Neural progenitor cell (in vitro differentiated cells): ENCODE results near the gene SPRY4. TPM values are rescaled to one million over a fixed set of nuclear protein-coding genes. Genes with fewer than 3 reads are reported as not detected.
"Not testable (repeated sequence)": the region's sequence is repeated elsewhere in the genome, so short reads cannot be mapped to it uniquely, and the experiment has no call there.

ENCODE experiments used
- DNase-seq: peaks from one replicate; pipeline ENCODE4 v3.0.0-alpha.2; 2016; ENCODE audit warnings: low spot score
- H2AFZ ChIP-seq: fragments of 200-600 bp; sonication (generic); replicated peaks from 2 replicates; pipeline ENCODE4 v1.6.1; 2016; ENCODE audit warnings: antibody characterized with exemption
- H3F3A ChIP-seq: fragments of 200-600 bp; sonication (generic); 2 replicates; pipeline ENCODE4 v1.6.1; 2016; ENCODE audit warnings: antibody characterized with exemption, low read depth
- H3K27ac ChIP-seq: fragments of 200-600 bp; sonication (generic); 2 replicates; pipeline ENCODE4 v1.5.1; 2016; ENCODE audit warnings: mild to moderate bottlenecking
- H3K27me3 ChIP-seq: fragments of 200-600 bp; sonication (generic); 2 replicates; pipeline ENCODE4 v1.6.1; 2016; ENCODE audit warnings: mild to moderate bottlenecking, moderate library complexity
- H3K36me3 ChIP-seq: fragments of 200-600 bp; sonication (generic); 2 replicates; pipeline ENCODE4 v1.5.1; 2016
- H3K4me1 ChIP-seq: fragments of 200-600 bp; sonication (generic); 2 replicates; pipeline ENCODE4 v1.6.1; 2016; ENCODE audit warnings: mixed run types
- H3K4me2 ChIP-seq: fragments of 200-600 bp; sonication (generic); 2 replicates; pipeline ENCODE4 v1.6.1; 2016
- H3K4me3 ChIP-seq: fragments of 200-600 bp; sonication (generic); 2 replicates; pipeline ENCODE4 v1.5.1; 2016
- H3K79me2 ChIP-seq: fragments of 200-600 bp; sonication (generic); 2 replicates; pipeline ENCODE4 v1.6.1; 2016; ENCODE audit warnings: low read depth
- H3K9ac ChIP-seq: fragments of 200-600 bp; sonication (generic); 2 replicates; pipeline ENCODE4 v1.6.1; 2016
- H3K9me3 ChIP-seq: fragments of 200-600 bp; sonication (generic); 2 replicates; pipeline ENCODE4 v1.5.1; 2016; ENCODE audit warnings: low read depth
- H4K20me1 ChIP-seq: fragments of 200-600 bp; sonication (generic); 2 replicates; pipeline ENCODE4 v1.6.1; 2016; ENCODE audit warnings: low read depth
- H3K27ac Mint-ChIP-seq: 3 replicates; pipeline ENCODE4 v1.8.0; 2021; ENCODE audit warnings: mixed read lengths
- H3K27me3 Mint-ChIP-seq: 2 replicates; pipeline ENCODE4 v1.8.0; 2022; ENCODE audit warnings: low read depth, mild to moderate bottlenecking, inconsistent platforms, moderate library complexity, mixed read lengths; ENCODE audit not compliant: insufficient read depth
- H3K36me3 Mint-ChIP-seq: 3 replicates; pipeline ENCODE4 v1.8.0; 2021; ENCODE audit warnings: mixed read lengths
- H3K4me1 Mint-ChIP-seq: 3 replicates; pipeline ENCODE4 v1.8.0; 2021; ENCODE audit warnings: mixed read lengths
- H3K4me3 Mint-ChIP-seq: 3 replicates; pipeline ENCODE4 v1.8.0; 2021; ENCODE audit warnings: mild to moderate bottlenecking, moderate library complexity, mixed read lengths
- H3K9me3 Mint-ChIP-seq: 3 replicates; pipeline ENCODE4 v1.8.0; 2020; ENCODE audit warnings: mixed read lengths
- CTCF ChIP-seq: fragments of 200-600 bp; sonication (generic); IDR thresholded peaks from 2 replicates; pipeline ENCODE4 v1.5.1; 2017; ENCODE audit warnings: antibody characterized with exemption, mild to moderate bottlenecking
- EZH2 ChIP-seq: fragments of 200-600 bp; sonication (generic); IDR thresholded peaks from 2 replicates; pipeline ENCODE4 v1.6.1; 2017; ENCODE audit warnings: antibody characterized with exemption, mild to moderate bottlenecking, moderate library complexity
- EZH2phosphoT487 ChIP-seq: fragments of 200-600 bp; sonication (generic); IDR thresholded peaks from 2 replicates; pipeline ENCODE4 v1.6.1; 2017; ENCODE audit warnings: antibody characterized with exemption
- total RNA-seq: library from RNA; depleted of rRNA; stranded (reverse); fragments of >200 nt; gene quantifications from 2 replicates; pipeline ENCODE4 v1.2.3, GENCODE V29; 2015; ENCODE audit warnings: low replicate concordance

Gene SPRY4
- total RNA-seq, 1 donor from 2014 or later, result 0.13 TPM

GRCh38 chr5:142301540-142301939 lies 23.3 kb downstream of the SPRY4 start:
- Histone ChIP-seq H3K36me3 (no peaks in the 10 kb centered on the region), H3K4me1 (peaks cover 3% of the 10 kb centered on the region), H3K4me2 (no peak overlapping the region), H3K9ac (no peak overlapping the region), H3K9me3 (no peaks in the 10 kb centered on the region), H3K79me2 (no peaks in the 10 kb centered on the region), H3K27me3 (peaks cover 6% of the 10 kb centered on the region), H4K20me1 (no peaks in the 10 kb centered on the region), H2AFZ (no peak overlapping the region), H3K4me3 (no peak overlapping the region), H3F3A (no peaks in the 10 kb centered on the region), H3K27ac (no peak overlapping the region)
- Mint-ChIP-seq H3K36me3 (peaks cover 8% of the 10 kb centered on the region), H3K4me1 (peaks cover 31% of the 10 kb centered on the region), H3K4me3 (no peak overlapping the region), H3K9me3 (no peaks in the 10 kb centered on the region), H3K27me3 (peaks cover 2% of the 10 kb centered on the region), H3K27ac (no peak overlapping the region)
- no peak for DNase-seq
- TF ChIP-seq CTCF, result no peak
- TF ChIP-seq EZH2, result no peak
- TF ChIP-seq EZH2phosphoT487, result no peak

GRCh38 chr5:142300677-142301076 lies 24.1 kb downstream of the SPRY4 start:
- no peak overlapping the region for H3K4me3 ChIP-seq
- peaks cover 5% of the 10 kb centered on the region for H3K4me1 ChIP-seq
- no peaks in the 10 kb centered on the region for H3K79me2 ChIP-seq
- H3K4me2 ChIP-seq, result no peak overlapping the region
- H3K9me3 ChIP-seq, result no peaks in the 10 kb centered on the region
- peaks cover 8% of the 10 kb centered on the region for H3K27me3 ChIP-seq
- no peaks in the 10 kb centered on the region for H4K20me1 ChIP-seq
- H3K4me1 Mint-ChIP-seq, result peaks cover 40% of the 10 kb centered on the region
- H3K27ac ChIP-seq, result no peak overlapping the region
- no peaks in the 10 kb centered on the region for H3K9me3 Mint-ChIP-seq
- H3K27me3 Mint-ChIP-seq, result peaks cover 2% of the 10 kb centered on the region
- no peak for TF ChIP-seq EZH2phosphoT487
- no peak for TF ChIP-seq EZH2
- no peak for TF ChIP-seq CTCF
- no peak for DNase-seq
- H3K9ac ChIP-seq, result no peak overlapping the region
- H2AFZ ChIP-seq, result no peak overlapping the region
- H3F3A ChIP-seq, result no peaks in the 10 kb centered on the region
- H3K27ac Mint-ChIP-seq, result no peak overlapping the region
- no peaks in the 10 kb centered on the region for H3K36me3 ChIP-seq
- H3K4me3 Mint-ChIP-seq, result no peak overlapping the region
- peaks cover 7% of the 10 kb centered on the region for H3K36me3 Mint-ChIP-seq

GRCh38 chr5:142298789-142299188 lies 26.0 kb downstream of the SPRY4 start:
- no peak for DNase-seq
- Mint-ChIP-seq H3K4me3 (no peak overlapping the region), H3K4me1 (peaks cover 40% of the 10 kb centered on the region), H3K36me3 (peaks cover 10% of the 10 kb centered on the region), H3K27me3 (peaks cover 2% of the 10 kb centered on the region), H3K9me3 (no peaks in the 10 kb centered on the region), H3K27ac (no peak overlapping the region)
- H3K4me2 ChIP-seq, result no peak overlapping the region
- TF ChIP-seq EZH2phosphoT487 (no peak), EZH2 (no peak)
- no peak overlapping the region for H3K9ac ChIP-seq
- no peaks in the 10 kb centered on the region for H4K20me1 ChIP-seq
- no peak overlapping the region for H2AFZ ChIP-seq
- H3K4me3 ChIP-seq, result no peak overlapping the region
- no peaks in the 10 kb centered on the region for H3K9me3 ChIP-seq
- H3K36me3 ChIP-seq, result no peaks in the 10 kb centered on the region
- no peaks in the 10 kb centered on the region for H3K79me2 ChIP-seq
- H3K27me3 ChIP-seq, result peaks cover 13% of the 10 kb centered on the region
- no peaks in the 10 kb centered on the region for H3F3A ChIP-seq
- peaks cover 12% of the 10 kb centered on the region for H3K4me1 ChIP-seq
- H3K27ac ChIP-seq, result no peak overlapping the region

- not testable (repeated sequence) for H2AFZ ChIP-seq, H3K4me3 Mint-ChIP-seq, DNase-seq, H3K9me3 Mint-ChIP-seq, H3K27ac Mint-ChIP-seq, H3K4me3 ChIP-seq, H3K4me2 ChIP-seq, H4K20me1 ChIP-seq, H3K27ac ChIP-seq, H3F3A ChIP-seq, H3K36me3 ChIP-seq, H3K27me3 Mint-ChIP-seq, H3K36me3 Mint-ChIP-seq, H3K79me2 ChIP-seq, H3K9ac ChIP-seq, H3K9me3 ChIP-seq
- peaks cover 37% of the 10 kb centered on the region for H3K4me1 Mint-ChIP-seq
- peaks cover 12% of the 10 kb centered on the region for H3K4me1 ChIP-seq
- peaks cover 13% of the 10 kb centered on the region for H3K27me3 ChIP-seq
These were observed 27.0 kb downstream of the SPRY4 start for GRCh38 chr5:142297786-142298185.
